22Rv1 (cell line): ENCODE measurements around the gene RPS19BP1.

Experiments used
- H3K27ac ChIP-seq: fragments of 450-650 bp; 2 replicates; pipeline ENCODE4 v1.5.1; 2017
- CTCF ChIP-seq: fragments of 450-650 bp; IDR thresholded peaks from 2 replicates; pipeline ENCODE4 v1.5.1; 2017; ENCODE audit warnings: mild to moderate bottlenecking
- ZFX ChIP-seq: fragments of 450-650 bp; IDR thresholded peaks from 2 replicates; pipeline ENCODE4 v1.6.1; 2017; ENCODE audit warnings: antibody characterized with exemption, borderline replicate concordance

The RPS19BP1 gene

GRCh38 chr22:39567135-39567946 lies 34.8 kb upstream of the RPS19BP1 start:
- TF ChIP-seq ZFX, result no peak
- no peak for TF ChIP-seq CTCF
- no peak overlapping the region for H3K27ac ChIP-seq

GRCh38 chr22:39565414-39565944 lies 32.9 kb upstream of the RPS19BP1 start:
- no peak overlapping the region for H3K27ac ChIP-seq
- no peak for TF ChIP-seq CTCF
- TF ChIP-seq ZFX, result no peak

GRCh38 chr22:39563571-39564428 lies 31.3 kb upstream of the RPS19BP1 start:
- TF ChIP-seq ZFX, result no peak
- no peak for TF ChIP-seq CTCF

GRCh38 chr22:39562839-39563489 lies 30.4 kb upstream of the RPS19BP1 start:
- no peak for TF ChIP-seq ZFX
- TF ChIP-seq CTCF, result no peak
- no peak overlapping the region for H3K27ac ChIP-seq

More at GRCh38 chr22:39563571-39564428, 31.3 kb upstream of the RPS19BP1 start:
- H3K27ac ChIP-seq, result no peak overlapping the region

- H3K27ac ChIP-seq, result no peak overlapping the region
- TF ChIP-seq CTCF (no peak), ZFX (no peak)
These were observed 27.6 kb upstream of the RPS19BP1 start for GRCh38 chr22:39560127-39560526.

GRCh38 chr22:39559456-39560105 lies 27.0 kb upstream of the RPS19BP1 start:
- H3K27ac ChIP-seq, result no peak overlapping the region
- TF ChIP-seq ZFX, result no peak
- TF ChIP-seq CTCF, result peak; percentile 80
